CD4-positive, alpha-beta T cell treated with Interleukin-17A for 4 hours (primary cell): ENCODE data around the gene CDRT4.

Experiments
- DNase-seq: peaks from one replicate; pipeline ENCODE4 v3.0.0-alpha.2; 2020; ENCODE audit warnings: mixed read lengths

CDRT4 gene

GRCh38 chr17:15492791-15493692 is 25.6 kb upstream of the CDRT4 start:
- DNase-seq: no peak

- DNase-seq: no peak
These were observed 24.8 kb upstream of the CDRT4 start for GRCh38 chr17:15492186-15492585.

- no peak for DNase-seq
These were observed 23.3 kb upstream of the CDRT4 start for GRCh38 chr17:15490634-15491261.

DNA sequence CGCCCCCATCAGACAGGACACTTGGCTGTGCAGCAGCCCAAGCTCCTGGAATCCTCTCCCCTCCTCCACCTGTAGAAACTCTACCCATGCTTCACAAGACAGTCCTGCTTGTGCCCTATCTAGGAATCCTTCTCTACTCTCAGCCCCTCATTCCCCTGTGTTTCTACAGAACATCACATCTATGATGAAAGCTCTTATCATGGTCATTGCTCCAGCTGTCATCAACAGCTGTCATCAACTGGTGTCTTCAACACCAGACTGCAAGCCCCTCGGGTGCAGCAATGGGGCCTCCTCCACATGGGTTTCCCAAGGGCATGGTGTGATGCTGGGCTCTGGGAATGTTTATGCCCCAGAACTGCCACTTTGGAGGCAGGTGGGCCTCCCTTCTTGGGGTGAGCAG is 21.1 kb upstream of the CDRT4 start:
- no peak for DNase-seq

DNA sequence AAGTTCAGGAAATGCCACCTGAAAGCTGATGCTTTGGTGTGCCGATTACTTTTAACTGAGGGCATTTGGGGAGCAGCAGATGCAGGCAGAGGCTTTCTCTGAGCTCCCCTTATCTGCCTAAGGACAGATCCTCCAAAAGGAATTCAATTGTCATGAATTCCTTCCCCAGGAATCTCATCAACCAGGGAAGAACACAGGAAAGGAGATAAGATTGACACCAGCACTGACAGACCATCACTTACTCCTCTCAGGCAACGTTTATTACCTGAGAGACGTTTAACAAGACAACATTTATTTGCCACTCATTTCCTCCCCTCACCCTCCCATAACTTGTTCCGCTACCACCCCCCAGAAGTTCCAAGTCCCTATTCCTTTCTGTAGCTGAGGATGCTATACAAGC is 17.6 kb upstream of the CDRT4 start:
- no peak for DNase-seq

DNA sequence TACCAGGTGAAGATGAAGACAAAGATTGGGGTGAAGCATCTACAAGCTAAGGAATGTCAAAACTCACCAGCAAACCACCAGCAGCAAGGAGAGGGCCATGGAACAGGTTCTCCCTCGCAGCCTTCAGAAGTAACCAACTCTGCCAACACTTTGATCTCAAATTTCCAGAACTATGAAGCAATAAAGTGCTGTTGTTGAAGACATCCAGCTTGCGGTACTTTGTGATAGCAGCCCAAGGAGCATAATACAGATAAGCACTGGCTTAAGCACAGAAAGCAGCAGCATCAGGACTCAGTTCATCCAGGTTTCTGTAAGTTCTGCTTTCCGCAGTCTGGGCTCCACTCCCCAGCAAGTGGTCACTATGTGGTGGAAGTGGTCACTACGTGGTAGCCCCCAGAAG is 16.0 kb upstream of the CDRT4 start:
- DNase-seq: no peak

DNA sequence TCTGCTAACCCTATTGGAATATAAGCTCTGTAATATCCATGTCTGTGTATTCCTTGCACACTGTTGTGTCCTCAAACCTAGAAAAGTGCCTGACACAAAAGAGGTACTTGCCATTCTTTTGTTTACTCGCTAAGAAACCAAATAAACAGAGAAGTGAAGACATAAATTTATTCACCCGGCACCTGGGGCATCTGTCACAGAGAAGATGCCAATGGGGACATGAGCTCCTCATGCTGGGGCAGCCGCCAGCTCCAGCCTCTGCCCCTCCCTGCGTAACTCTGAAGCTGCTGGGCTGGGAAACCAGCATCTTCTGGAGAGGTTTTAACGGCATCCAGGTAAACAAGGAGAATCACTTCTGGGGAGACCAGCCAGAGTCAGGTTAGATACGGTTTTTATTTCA is 15.1 kb upstream of the CDRT4 start:
- no peak for DNase-seq

DNA sequence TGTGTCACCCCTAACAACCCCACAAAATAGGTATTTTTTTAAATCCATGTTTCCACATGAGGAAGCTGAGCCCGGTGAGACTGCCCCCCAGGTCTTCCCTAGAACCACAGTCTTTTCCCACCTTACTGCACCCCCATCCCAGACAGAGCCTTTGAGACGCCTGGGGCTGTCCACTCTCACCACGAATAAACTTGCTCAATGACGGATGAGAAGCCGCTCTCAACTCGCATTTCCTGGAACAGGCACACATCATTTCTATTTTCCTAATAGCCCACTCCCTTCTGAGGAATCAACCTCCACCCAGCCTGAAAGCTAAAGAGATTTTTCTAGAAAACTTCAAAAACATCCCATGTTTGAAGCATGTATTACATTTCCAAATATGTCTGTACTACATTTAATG is 14.1 kb upstream of the CDRT4 start:
- DNase-seq: no peak

- no peak for DNase-seq
These were observed 12.8 kb upstream of the CDRT4 start for GRCh38 chr17:15480204-15480603.

GRCh38 chr17:15479703-15480102 is 12.3 kb upstream of the CDRT4 start:
- DNase-seq: no peak

GRCh38 chr17:15478845-15479244 is 11.4 kb upstream of the CDRT4 start:
- no peak for DNase-seq

DNA sequence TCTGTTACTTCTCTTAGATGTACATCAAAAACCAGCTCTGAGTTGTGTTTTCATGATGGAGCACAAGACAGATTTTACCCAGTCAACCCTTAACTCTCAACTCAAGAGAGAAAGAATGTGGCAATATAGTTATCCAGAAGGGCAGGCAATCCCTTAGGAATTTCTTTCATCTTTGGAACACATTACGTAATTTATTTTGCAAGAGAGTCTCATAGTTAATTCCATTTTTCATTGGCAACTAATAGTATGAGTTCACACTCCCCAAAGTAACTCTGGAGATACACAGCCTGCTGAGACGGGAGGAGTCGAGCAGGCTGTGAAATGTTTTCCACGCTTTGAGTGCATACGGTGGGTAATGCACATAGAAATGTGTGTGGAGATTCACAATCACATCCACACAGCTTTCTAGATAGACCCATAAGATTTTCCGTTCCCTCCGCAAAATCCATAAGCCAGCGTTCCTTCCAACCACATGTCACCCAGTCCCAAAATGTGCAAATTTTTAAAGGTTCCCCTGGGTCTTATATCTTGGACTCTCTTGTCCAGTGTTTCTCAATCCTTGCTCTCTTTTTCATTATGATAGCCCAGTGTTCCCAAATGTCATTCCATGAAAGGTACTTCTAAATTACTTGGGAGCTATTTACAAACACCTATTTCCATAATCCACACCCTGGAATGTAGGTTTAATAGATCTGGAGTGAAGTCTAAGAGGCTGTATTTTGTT is 8.4 kb upstream of the CDRT4 start:
- DNase-seq: no peak

GRCh38 chr17:15472891-15473290 is 5.5 kb upstream of the CDRT4 start:
- no peak for DNase-seq

DNA sequence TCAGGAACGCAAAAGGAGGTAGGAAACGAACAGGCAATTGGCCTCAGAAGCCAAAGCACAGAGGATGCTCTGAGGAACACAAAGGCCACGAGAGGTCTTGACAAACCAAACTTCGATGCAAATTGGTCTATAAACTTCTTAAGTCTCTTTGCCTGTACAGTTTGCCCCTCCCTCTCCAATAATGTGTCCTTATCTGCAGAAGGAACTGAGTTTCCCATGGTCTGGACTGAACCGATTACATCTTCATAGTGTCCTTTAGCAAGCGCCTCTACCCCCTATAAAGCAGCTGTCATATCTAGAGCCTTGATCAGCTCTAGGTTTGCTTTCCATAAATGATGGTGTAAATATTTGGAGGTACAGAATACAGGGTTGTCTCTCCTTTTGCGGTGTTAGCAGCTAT is 3.1 kb upstream of the CDRT4 start:
- no peak for DNase-seq

- DNase-seq: no peak
These were observed 1.8 kb upstream of the CDRT4 start for GRCh38 chr17:15469260-15469659.

DNA sequence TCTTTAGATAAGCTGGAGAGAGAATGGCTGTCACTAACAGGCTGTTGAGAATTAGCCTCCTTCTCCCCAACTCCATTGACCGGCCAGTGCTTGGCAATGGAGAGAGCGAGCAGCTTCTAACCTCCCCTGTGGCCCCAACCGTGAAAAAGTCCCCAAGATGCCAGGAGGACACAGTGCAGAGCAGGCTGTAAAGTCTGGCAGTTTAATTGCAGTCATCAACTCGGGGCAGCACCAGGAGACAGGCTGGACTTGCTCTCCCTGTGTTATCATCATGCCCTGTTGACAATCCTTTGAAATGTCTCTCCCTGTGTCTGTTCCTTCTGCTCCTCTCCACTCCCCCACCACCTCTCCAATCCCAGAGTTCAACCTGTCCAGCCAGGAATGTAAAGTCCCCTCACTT is 705 bp upstream of the CDRT4 start:
- no peak for DNase-seq

- no peak for DNase-seq
These were observed 1.3 kb downstream of the CDRT4 start for GRCh38 chr17:15466131-15466530.

DNA sequence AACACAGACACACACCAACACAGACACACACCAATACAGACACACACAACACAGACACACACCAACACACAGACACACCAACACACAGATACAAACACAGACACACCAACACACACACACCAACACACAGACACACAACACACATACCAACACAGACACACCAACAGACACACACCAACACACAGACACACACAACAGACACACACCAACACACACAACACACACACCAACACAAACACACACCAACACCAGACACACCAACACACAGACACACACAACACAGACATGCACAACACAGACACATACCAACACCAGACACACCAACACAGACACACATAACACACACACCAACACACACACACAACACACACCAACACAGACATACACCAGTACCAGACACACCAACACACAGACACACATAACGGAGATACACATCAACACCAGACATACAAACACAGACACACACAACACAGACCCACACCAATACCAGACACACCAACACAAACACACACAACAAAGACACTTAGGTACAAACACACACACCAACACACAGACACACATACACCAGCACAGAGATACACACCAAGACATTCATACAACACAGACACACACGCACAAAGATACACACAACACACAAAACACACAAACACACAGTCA is 2.2 kb downstream of the CDRT4 start:
- DNase-seq: no peak

- no peak for DNase-seq
These were observed 3.0 kb downstream of the CDRT4 start for GRCh38 chr17:15464231-15464985.

GRCh38 chr17:15462976-15463772 is 4.2 kb downstream of the CDRT4 start:
- DNase-seq: no peak

DNA sequence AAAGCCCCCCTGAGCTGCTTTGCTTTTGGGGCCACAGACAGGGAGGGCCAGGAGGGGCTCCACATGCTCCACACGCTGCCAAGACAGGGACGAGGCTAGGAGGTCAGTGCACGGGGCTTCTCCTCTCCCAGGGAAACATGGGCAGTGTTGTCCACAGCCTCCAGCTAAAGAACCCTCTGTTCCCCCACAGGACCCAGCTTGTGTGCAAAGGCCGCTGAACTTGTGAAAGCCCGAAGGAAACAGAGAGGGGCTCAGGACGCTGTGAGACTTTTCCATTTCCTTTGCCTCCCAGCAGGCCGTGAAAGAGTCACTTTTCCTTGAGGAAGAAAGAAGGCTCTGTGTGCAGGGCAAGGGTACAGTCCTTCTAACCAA is 9.7 kb downstream of the CDRT4 start:
- DNase-seq: no peak
